Fibroblast of skin of right biceps (primary cell): ENCODE measurements around the gene COBLL1.
A peak's percentile ranks its signal among the peaks of the same experiment; 100 is the strongest.
"Not testable (repeated sequence)": the region's sequence is repeated elsewhere in the genome, so short reads cannot be mapped to it uniquely, and the experiment has no call there.

ENCODE experiments used
- DNase-seq: peaks from one replicate; pipeline ENCODE4 v3.0.0-alpha.2; 2013

The COBLL1 gene

DNA sequence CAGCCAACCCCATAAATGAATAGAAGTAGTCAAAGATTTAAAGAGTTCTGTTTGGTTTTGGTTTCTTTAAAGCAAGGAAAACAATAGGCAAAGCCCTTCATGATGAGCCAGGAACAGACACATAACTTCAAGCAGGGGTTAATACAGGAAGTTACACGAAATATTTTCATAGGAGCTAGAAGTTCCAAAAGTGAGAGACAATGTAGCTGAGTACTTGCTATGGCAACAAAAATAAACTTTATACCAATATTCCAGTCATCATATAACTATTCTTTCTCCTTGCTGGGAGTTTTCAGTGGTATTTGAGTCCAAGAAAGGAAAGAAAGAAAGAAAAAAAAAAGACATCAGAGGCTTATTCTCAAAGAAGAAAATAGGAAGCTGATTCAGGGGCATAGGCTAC, 56.2 kb downstream of the COBLL1 start:
- DNase-seq = peak; percentile 67

DNA sequence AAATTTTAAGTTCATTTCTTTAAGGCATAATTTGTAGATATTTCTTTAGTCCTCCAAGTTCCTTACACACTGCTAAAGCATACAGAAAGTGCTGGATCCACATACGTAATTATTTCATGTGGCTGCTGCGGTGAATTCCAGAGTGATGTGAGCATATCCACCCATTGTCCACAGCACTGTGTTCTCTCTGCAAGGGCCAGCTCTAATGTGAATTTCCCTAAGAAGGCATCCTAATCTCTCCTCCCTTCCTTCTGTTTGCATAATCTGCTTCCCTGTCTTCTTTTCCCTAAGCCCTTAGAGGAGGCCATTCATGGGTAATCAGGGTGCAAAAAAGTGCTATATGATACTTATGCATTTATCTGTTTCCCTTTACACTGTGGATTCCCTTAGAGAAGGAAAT, 57.2 kb downstream of the COBLL1 start:
- DNase-seq = peak; percentile 65

DNA sequence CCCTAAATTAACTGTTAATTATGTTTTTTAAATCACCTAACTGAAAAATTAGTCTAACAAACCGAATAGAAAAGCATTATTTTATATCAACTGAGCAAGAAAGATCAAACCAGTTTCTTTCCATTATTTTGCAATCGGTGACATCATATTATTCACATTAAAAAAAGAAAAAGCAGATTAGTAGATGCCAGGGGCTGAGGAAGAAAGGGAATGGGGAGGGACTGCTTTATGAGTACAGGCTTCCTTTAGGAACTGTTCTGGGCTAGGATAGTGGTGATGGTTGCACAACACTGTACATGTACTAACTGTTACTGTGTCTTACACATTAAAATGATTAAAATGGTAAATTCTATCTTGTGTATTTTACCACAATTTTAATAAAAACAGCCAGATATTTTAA, 59.3 kb downstream of the COBLL1 start:
- peak; percentile 34 for DNase-seq

DNA sequence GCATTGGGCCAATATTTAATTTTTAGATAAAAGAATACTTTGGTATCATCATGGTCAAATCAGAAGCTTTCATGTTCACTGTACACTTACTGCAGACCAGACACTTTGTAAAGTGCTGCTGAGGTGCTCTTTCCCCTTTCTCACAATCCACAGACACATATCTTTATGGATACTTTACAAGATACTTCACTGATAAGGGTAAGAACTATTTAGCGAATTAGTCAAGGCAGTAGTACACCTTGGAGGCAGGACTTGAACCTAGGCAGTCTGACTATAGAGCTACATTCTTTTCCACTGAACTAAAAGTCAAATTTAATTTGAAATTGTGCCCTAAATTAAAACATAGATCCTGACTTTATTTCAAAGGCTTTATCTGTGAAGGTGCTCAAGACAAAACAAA, 60.2 kb downstream of the COBLL1 start:
- no peak for DNase-seq

DNA sequence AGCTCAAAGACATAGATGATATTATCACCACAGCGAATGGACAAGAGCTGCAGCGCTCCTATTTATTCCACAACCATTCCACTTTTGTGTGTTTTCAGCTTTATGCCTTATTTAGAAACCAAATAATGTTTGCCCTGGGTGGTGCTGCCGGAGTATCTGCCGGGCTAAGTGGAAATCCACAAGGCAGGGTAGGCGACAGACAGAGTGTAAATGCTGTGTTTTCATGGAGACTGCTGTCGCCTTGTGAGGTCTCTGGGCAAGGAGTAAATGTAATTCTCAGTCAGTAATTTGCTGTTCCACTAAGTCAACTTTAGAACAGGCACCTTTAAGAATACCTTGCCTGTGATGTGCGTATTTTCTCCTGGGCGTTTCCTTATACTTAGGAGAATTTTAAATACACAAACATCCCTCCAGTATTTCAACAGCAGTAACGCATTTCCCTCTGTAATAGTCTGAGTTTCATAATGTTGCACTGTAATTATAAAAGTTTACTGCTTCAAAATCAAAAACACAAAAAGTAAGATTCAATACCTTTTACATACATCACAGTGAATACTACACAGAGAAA, 60.9 kb downstream of the COBLL1 start:
- no peak for DNase-seq

DNA sequence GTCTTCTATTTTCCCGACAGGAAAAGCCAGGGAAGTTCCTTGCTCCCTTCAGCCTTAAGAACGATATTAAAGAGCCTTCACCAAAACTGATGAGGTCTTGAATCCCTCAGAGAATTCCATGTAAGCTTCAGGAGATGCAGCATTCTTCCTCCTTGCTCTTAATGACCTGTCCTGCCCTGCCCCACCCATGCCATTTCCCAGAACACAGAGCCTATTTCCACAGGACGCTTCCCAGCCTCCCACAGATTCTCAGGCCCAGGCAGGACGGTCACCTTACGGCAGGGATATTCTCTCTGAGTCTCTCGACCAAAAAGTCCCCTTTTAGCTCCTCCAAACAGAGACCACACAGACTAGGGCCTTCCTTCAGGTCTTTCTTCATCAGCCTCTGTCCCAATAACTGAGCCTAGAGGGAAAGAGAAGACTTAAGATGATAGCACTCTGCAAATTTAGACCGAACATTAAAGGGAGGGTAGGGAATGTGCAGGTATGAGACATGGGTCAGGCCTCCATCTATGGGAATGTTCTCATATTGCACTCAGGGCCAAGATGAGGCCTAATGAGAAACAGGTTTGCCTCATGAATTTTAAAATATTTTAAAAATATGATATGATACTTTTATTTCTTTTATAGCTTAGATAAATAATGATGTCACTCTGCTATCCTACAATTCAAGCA, 62.1 kb downstream of the COBLL1 start:
- DNase-seq = no peak

DNA sequence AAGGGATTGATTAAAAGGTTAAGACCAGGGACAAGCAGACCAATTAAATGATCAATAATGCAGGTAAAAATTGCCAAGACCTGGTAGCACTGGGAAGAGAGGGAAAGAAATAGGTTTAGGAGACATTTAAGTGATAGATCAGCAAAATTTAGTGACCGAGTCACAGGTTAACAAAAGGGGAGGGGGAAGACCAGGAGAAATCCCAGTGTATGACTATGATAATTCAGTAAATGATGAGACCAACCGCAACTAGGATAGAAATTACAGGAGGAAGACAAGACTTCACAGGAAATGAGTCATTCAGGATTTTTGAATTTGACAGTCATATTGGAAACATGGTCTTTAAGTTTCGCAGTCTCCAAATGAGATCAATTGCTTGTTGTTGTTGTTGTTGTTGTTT, 62.9 kb downstream of the COBLL1 start:
- peak; percentile 28 for DNase-seq

DNA sequence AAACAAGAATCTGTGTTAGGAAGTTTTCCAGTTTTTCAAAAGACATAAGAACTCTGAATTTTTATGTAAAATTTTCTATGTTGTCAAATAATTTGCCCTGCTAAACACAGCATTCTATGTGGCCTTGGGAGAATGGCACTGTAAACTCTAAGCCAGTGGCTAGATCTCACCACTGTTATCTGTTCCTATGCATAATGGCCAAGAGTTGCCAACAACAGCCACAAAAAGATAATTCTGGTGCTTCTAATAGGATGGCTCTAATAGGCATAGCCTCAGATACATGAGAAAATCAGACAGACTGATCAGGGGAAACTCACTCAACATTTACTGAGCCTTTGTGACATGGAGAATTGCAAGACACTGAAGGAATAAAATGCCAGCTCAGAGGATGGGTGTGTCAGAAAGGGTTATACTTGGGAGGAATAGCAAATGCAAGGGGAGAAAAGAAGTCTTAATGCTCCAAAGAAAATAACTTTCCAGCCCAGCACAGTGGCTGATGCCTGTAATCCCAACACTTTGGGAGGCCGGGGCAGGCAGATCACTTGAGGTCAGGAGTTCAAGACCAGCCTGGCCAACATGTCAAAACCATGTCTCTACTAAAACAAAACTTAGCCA, 63.7 kb downstream of the COBLL1 start:
- DNase-seq = no peak

DNA sequence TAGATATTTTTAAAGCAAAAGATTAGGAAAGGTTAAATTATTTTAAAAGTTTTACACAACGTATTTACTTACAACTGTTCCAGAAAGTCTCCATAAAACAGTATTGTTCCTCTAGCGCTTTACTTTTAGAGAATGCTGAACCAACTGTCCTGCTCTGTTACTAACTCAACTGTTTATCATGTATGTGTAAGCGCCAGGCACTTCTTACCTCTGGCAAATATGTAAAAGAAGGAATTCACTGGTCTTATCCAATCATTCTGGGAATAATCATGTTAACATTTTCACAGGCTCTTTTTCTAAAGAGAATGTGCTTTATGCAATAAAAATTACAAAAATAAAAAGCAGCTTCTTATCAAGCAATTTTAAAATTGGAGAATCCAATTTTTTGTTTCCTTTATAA, 68.0 kb downstream of the COBLL1 start:
- DNase-seq = no peak

DNA sequence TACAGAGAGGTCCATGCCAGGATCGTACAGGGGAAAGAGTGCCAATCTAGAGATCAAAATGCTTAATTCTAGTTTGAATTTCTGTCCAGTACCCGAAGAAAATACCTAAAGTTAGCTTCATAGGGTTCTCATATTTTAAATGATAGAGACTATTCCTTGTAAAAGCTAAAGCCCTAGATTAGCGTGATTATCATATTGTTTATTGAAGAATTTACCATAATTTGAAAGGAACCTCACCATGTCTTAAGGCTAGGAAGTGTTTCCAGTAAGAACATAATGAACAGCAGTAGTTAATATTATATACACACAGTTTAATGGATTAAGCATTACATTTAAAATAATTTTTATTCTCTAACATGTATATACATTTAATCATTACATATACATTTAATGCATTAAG, 68.5 kb downstream of the COBLL1 start:
- DNase-seq = no peak

DNA sequence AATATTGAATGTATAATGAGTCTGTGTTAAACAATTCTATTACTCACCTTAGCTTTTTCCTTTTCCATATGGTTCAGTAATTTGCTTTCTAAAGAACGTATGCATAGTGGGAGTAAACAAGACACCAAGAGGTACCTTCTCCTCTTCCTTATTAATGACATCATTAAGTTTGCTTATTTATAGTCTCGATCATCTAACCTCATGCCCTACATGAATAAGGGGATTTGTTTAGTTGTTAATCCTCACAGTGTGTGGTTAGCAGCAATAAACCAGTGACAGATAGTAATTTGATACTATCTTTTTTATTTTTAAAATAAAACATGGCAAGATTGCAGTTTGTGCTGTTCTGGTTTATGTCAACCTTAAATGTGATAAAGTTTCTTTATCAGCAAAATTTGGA, 69.7 kb downstream of the COBLL1 start:
- no peak for DNase-seq

DNA sequence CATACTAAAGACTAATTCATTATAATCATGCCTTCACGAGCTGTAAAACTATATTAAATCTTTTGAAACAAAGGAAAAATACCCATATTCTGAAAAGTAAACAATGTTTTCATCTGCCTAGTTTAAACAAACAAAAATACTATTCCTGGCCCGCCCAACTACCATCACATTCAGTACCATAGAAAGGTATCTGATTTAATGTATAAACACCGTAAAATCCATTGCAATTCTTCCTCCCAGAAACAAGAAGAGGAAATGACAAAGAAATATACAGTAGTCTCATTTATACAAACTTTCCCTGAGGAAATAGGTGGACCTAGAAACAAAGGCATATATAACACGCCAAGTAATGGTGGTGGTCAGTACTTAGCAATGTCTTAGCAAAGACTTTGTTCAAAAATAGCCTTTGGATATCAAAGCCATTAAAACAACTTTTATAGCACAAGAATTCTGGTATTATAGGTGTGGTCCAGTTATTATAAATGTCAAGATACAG, 71.2 kb downstream of the COBLL1 start:
- no peak for DNase-seq

DNA sequence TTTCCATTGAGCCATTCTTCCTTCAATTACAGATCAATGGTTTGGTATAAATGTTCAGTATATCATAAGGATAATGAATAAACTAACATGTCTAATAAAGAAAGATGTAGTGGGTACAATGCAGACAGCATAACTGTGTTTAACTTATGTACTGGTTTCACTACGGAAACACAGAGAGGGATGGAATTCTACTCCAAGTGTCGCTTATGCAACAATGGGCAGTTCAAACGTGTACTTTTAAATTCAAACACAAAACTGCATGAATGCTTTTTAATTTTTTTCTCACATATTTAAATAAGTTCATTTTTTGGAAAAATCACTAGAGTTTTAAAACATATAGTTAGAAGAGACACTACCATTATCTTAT, 74.7 kb downstream of the COBLL1 start:
- no peak for DNase-seq

DNA sequence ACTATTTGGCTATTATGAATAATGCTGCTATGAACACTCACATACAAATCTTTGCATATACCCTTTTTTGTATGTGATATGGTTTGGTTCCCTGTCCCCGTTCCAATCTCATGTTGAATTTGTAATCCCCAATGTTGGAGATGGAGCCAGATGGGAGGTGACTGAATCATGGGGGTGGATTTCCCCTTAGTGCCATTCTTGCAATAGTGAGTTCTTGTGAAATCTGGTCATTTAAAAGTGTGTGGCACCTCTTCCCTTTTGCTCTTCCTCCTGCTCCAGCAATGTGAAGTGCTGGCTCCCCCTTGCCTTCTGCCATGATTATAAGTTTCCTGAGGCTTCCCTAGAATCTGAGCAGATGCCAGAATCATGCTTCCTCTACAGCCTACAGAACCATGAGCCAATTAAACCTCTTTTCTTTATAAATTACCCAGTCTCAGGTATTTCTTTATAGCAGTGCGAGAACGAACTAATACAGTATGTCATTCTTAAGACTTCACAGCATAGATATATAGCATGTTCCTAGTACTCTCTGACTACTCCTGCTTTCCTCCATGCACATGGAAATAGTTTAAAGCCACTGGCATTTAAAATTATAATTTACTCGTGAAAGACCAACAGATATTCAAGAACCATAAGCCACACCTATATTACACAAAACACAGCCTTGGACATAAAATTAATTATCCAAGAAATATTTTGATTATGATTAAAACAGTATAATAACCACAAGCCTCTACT, 75.2 kb downstream of the COBLL1 start:
- no peak for DNase-seq

DNA sequence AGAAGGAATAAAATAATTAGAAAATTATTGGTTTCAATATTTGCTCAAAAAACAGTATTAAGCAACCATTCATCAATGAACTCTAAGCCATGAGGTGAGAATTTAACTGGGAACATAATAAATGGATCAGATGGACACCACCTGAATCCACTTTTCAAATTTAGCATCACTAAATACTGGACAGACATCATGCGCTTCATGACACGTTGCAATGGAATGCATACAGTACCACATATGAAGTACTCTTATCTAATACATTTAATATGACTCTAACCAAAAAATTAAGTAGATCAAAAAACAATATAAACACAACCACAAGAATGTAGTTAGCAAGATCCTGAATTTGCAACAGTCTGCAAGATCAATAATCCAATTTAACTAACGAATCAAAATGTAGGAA, 76.6 kb downstream of the COBLL1 start:
- peak; percentile 37 for DNase-seq

DNA sequence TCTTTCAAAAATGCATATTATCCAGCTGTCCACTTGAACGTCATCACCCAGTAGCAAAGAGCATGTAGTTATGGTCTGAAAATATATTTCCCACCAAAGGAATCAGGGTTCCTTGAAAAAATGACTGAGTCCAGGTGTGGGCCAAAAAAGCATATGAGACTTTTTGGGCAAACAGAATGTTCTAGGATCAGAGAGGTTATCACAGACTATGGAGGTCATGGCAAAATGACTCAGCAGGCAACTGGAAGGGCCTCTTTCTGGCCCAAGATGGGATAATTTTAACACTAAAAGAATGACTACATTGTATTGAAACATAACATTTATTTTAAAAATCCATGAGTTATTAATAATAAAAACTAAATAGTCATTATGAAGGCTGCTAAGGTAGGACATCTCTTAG, 77.1 kb downstream of the COBLL1 start:
- no peak for DNase-seq

DNA sequence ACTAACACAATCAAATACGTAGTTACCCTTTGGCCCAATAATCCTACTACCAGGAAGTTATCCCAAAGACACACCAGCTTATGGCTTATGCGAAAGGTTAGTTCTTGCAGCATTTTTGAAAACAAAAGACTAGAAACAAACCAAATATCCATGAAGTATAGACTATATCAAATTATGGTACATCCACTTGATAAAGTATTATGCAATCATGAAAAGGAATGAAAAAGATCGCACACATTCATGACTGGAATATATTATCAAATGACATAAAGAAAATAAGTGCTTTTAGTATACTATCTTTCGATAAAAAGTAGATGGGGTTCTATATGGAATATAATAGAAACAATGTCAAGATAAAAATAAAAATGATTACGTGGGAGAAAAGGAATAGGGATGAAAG, 78.2 kb downstream of the COBLL1 start:
- DNase-seq = no peak

DNA sequence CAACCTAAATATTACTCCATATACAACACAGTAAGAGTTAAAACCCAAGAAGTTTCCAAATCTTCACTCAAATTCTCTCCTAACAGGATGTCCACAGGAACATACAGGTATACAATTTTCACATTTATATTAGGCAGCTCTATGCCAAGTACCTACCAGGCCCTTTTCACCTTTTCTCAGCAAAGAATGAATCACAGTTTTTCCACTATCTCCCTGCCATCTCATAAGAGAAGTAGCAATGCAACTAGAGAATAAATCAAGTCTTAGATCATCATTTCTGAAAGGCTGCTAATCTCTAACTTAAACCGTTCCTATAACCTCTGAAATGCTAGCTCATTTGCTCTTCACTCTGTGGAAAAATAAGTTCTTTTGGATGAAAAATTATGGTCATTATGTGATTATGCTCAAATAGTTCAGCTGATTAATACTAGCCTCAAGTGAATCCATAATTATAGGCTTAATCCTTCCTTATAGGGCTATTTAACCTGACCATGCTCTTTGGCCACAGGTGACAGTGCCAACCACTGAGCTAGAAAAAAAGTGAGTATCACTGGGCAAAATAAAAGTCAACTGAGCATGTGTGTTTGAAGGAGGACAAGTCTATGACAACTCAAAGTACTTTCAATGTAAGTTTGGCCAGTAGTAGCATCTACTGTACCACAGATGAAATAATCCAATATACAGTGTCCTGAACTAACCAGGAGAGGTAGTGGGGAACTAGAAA, 79.7 kb downstream of the COBLL1 start:
- DNase-seq = no peak

DNA sequence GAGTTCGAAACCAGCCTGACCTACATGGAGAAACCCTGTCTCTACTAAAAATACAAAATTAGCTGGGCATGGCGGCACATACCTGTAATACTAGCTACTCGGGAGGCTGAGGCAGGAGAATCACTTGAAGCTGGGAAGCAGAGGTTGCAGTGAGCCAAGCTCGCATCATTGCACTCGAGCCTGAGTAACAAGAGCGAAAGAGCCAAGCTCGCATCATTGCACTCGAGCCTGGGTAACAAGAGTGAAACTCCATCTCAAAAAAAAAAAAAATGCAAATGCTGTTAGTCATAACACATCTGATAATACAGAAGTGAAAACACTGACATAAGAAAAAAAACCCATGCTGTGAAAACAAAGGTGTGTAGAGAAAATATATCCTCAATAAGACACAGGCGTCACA, 80.4 kb downstream of the COBLL1 start:
- not testable (repeated sequence) for DNase-seq

DNA sequence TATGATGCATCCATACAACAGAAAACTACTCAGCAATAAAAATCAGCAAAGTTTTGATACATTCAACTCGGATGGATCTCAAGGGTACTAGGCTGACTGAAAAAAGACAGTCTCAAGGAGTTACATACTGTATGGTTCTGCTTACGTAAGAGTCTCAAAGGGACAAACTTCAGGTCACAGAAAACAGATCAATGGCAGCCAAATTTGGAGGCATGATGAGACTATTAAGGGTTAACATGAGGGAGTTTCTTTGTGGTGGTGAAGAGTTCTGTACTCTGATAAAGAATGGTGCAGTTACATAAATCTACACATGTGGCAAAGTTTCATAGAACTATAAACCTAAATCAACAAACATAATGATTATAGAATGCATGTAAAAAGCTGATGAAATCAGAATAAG, 81.4 kb downstream of the COBLL1 start:
- DNase-seq = no peak

DNA sequence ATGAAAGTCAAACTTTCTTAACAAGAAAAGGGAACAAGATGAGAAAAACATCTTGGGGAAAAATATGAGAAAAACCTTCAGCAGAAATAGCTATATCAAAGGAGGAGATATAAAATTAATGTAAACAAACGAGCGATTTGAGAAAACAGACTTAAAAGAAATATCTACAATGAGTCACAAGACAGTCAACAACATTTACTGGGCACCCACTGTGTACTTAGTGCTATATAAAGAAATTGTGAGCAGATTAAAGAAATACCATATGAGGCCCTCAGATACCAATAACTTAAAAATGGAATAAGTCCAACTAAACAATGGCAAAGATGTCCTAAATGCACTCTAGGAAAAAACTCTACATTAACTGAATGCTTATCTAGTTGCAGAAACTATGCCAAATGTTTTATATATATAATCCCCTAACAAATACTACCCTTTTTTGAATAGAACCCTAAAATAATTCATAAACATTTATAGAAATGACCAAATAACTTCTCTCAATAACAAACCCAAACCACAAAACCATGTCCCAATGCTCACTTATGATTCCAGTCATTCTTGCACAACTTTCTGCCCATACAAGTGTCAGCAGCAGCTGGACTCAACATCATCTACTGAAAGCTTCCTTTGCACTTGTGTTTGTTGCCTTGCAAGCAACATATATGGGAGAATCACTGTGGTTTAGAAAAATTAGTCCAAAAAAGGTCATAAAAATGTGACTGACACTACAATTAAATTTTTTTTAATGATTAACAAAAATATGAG, 83.5 kb downstream of the COBLL1 start:
- peak; percentile 13 for DNase-seq

DNA sequence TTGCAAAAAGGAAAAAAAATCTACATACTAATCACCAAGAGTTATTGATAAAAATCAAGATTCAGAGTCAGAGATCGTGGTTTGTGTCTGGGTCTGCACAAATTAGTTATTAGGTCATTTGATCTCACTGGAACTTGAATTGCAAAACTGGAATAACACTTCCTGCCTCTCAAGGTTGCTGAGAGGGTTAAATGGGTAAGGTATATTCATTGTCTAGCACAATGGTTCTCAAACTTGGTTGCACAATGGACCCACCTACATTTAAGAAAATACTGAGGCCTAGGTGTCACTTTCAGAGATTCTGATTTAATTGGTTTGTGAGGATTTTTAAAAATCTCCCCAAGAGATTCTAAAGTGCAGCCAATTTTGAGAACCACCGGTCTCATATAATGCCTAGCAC, 84.8 kb downstream of the COBLL1 start:
- DNase-seq = no peak

DNA sequence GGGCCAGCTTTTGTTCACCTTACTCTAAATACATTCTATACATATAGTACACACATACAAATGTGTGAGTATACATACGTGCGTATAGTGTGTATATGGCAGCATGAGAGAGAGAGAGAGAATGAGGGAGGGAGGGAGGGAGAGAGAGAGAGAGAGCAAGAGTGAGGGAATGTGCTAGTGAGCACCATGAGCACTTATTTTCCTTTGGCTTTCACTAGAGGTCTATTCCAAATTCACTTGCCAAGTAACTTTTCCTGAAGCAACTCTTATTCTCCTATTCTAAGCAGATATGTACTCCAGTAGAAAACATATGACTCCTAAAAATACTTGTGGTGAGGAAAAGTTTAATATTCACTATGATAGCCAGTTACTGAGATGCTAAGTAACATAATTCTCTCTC, 85.7 kb downstream of the COBLL1 start:
- DNase-seq = no peak
